ENCODE data around the gene UBN1.
"Not testable (repeated sequence)": the region's sequence is repeated elsewhere in the genome, so short reads cannot be mapped to it uniquely, and the experiment has no call there.

Gene UBN1

GRCh38 chr16:4926928-4927327 is 79.6 kb downstream of the UBN1 start:
- DNase-seq (ENCODE audit: low read depth in 1 of 2, low spot score in 1 of 2) = no peak

- DNase-seq (ENCODE audit: low read depth in 1 of 2, low spot score in 1 of 2) = no peak
Measured at GRCh38 chr16:4927661-4928060, 80.4 kb downstream of the UBN1 start.

DNA sequence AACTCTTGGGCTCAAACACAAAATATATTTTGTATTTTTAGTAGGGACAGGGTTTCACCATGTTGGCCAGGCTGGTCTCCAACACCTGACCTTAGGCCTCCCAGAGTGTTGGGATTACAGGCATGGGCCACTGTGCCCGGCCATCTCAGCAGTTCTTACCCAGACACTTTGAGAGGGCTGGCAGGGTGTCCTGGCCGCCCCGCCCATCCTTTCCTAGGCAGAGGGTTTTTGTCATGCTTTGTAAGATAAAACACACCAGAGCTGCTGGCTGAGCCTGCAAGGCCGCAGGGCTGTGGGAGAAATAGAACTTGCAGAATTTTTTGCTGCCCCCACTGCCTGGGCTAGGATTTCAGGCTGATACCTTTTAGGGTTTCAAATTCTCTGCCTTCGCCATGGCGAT is 80.9 kb downstream of the UBN1 start:
- no peak for DNase-seq (ENCODE audit: low read depth in 1 of 2, low spot score in 1 of 2)

- DNase-seq (ENCODE audit: low read depth in 1 of 2, low spot score in 1 of 2) = not testable (repeated sequence)
Measured at GRCh38 chr16:4929619-4930018, 82.3 kb downstream of the UBN1 start.

DNA sequence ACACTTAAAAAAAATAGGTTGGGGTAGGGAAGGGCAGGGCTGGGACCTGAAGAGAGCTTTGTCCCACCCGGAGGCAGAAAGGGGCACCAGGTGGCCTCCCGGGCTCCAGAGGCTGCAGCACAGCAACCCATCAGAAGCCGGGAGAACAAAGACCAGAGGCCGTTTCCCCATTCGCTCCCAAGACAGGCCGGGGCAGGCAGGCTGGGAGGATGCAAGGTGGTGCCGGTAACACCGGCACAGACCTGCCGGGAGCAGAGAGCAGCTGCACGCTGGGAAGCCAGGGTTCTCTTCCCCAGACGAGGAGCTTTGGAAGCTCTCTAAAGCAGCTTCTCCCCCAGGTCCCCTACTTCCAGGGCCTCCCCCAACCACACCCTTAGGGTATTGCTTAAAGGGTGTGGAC is 84.1 kb downstream of the UBN1 start:
- no peak for DNase-seq (ENCODE audit: low read depth in 1 of 2, low spot score in 1 of 2)
